AG09309 (cell line): ENCODE results near the gene ACOT7.

Experiments used
- DNase-seq: peaks from one replicate; pipeline ENCODE4 v3.0.0-alpha.2; 2010; ENCODE audit warnings: low read depth
- H3K4me3 ChIP-seq: 2 replicates; pipeline ENCODE4 v1.5.1; 2011; ENCODE audit warnings: mild to moderate bottlenecking, low read depth, low read length, moderate library complexity; ENCODE audit not compliant: control insufficient read depth
- TF ChIP-seq, protein P1 (sequence below): IDR thresholded peaks from 2 replicates; pipeline ENCODE4 v1.5.1; 2011; ENCODE audit warnings: mild to moderate bottlenecking, low read depth, low read length, inconsistent platforms; ENCODE audit not compliant: insufficient read depth, control insufficient read depth; ENCODE audit errors: missing control alignments

ACOT7 gene

DNA sequence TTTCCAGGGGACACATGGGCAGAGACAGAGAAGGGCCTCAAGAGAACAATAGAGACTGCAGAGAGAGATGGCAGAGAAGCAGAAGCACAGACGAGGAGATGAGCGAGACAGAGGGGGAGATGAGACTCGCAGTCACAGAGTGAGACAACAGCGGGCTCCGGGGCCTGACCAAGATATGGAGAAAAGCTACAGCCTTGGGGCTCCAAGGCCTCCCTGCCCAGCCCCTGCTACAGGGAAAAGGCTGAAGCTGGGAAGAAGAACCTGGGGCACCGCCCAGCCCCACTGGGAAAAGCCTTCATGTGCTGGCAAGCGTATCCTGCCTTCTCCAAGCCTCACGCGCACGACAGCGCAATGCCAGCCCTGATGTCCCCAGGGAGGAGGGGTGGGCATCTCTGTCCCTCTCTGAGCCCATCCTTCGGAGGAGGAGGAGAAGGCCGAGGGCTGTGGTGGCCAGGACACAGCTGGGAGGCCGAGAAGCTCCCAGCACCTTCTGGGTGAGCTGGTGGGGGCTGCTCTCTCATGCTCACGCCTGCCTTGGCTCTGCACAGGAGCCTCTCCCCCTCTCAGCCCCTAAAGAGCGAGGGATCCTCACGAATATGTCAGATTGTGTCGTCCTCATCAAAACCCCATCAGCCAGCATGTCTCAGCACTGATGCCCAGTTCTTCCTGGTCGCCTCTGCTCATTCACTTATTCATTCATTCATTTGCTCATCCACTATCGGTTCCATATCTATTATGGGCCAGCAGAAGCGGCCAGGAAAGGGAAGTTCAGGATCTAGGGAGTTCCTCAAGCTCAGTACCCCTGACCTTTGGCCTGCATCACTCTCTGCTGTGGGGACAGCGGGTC lies 56.6 kb downstream of the ACOT7 start:
- H3K4me3 ChIP-seq: no peak overlapping the region
- DNase-seq: no peak
- TF ChIP-seq, protein P1, sequence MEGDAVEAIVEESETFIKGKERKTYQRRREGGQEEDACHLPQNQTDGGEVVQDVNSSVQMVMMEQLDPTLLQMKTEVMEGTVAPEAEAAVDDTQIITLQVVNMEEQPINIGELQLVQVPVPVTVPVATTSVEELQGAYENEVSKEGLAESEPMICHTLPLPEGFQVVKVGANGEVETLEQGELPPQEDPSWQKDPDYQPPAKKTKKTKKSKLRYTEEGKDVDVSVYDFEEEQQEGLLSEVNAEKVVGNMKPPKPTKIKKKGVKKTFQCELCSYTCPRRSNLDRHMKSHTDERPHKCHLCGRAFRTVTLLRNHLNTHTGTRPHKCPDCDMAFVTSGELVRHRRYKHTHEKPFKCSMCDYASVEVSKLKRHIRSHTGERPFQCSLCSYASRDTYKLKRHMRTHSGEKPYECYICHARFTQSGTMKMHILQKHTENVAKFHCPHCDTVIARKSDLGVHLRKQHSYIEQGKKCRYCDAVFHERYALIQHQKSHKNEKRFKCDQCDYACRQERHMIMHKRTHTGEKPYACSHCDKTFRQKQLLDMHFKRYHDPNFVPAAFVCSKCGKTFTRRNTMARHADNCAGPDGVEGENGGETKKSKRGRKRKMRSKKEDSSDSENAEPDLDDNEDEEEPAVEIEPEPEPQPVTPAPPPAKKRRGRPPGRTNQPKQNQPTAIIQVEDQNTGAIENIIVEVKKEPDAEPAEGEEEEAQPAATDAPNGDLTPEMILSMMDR: no peak

DNA sequence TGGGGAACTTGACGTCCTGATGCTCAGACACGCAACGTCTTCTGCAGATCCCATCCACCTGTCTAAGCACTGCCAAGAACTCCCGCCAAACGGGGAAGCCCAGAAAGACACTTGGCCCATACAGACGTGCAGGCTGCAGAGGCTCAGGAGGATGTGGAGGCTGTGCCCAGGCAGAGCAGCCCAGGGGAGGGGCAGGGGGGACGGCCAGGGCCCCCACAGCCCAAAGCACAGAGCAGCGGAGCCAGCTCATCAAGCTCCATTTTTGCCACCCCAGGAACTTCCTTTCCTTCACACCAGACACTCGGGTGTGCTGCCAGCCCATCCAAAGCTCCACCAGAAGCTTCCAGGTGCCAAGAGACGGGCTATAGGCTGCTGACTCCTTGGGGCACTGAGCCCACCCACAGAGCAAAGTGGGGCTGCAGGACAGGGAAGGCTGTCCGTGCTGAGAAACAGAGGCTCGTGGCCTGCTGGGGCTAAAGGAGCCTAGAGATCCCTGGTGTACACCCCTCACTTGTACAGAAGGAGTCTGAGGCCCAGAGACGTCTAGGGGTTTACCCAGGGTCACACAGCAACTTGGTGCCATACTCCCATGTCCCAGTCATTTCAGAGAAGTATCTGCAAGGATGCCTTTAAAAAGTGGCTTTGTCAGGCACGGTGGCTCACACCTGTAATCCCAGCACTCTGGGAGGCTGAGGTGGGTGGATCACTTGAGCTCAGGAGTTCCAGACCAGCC lies 59.1 kb downstream of the ACOT7 start:
- DNase-seq: no peak
- TF ChIP-seq, protein P1: no peak
- no peak overlapping the region for H3K4me3 ChIP-seq

DNA sequence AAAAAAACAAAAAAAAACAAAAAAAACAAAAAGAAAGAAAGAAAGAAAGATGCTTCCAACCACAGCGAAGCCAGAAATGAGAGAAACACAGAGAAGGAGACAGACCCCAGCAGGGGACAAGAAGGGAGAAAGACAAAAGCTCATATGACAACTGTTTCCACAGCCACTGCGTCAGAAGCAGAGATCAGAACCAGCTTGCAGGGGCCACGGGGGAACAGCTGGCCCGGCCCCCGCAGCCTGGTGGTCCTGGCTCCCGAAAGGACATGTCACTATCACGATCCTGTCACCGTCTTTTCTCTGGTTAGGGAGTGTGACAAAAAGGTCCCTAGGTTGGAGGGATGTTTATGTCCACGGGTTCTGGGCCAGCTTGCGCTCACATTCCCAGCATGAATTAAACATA lies 60.7 kb downstream of the ACOT7 start:
- TF ChIP-seq, protein P1: no peak
- no peak overlapping the region for H3K4me3 ChIP-seq
- DNase-seq: no peak

DNA sequence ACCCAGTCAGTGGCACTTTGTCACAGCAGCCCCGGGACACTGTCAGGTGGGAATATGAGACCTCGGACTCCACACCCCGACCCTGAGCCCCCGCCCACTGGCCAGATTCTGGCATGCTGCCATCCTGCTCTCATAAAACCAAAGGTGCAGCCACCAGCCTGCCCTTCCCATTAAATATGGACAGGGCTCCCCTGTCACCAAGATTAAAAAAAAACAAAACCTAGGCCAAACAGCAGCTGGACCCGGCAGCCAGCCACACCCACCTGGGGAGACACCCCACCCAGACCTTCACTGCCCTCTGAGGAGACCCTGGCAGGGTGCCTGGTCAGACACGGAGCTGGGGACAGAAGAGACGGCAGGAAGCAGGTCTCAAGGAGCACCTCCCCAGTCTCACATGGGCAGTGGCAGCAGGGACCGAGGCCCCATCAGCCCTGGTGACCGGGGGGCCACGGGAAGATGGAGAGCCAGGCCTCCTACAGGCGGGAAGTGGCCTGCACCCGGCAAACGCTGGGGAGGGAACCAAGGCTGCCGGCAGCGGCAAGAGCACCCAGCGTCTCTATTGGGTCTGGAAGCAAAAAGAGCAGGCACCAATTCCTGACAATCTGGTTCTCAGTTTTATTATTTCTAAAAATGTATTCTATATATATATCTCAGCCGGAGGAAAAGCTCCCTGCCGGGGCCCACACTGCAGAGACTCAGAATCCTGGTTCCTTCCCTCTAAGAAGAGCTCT lies 61.9 kb downstream of the ACOT7 start:
- TF ChIP-seq, protein P1: no peak
- DNase-seq: no peak

DNA sequence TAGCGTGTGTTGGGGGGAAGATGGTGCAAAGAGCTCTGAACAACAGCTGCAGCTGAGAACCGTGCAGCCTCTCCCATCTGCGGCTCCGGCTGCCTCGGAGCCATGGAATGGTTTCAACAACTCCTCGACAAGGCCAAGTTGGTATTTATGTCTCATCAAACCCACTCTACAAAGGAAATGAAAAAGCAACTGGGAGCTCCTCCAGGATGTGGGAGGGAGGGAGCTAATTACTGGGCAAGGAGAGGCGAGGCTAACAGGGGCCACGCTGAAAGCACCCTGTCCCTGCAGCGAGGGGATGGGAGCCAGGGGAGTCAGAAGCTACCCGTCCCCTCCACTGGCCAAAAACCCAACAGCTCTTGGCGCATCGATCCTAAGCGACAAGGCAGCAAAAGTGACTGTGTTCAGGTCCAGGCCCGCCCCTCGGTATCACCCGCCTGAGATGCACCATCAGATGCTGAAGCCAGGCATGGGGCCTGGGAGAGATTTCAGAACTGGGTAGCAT lies 63.1 kb downstream of the ACOT7 start:
- H3K4me3 ChIP-seq: no peak overlapping the region; the same call in 1 of the 2 replicates
- TF ChIP-seq, protein P1: no peak
- peak; percentile 65 for DNase-seq

More for the DNA sequence above, 61.9 kb downstream of the ACOT7 start:
- no peak overlapping the region for H3K4me3 ChIP-seq

DNA sequence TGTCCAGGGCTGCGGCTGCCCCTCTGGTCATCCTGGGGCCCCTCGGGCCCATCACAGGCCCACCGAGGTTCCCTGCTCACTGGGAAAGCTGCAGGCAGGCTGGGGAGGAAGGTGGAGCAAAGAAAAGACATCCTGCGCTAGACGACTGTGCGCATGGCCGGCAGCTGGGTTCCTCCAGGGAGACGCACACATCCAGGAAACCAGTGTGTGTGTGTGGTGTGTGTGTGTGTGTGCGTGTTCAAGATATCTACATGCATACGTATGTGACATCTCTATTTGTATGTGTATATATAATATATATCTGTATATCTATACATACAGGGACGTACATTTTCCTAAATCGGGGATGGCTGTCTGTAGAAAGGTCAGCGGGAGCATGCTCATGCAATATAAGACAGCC lies 63.7 kb downstream of the ACOT7 start:
- no peak overlapping the region for H3K4me3 ChIP-seq
- DNase-seq: peak; percentile 21
- TF ChIP-seq, protein P1: no peak
